ENCODE data around the gene LIPM. TPM values are rescaled to one million over a fixed set of nuclear protein-coding genes. Genes with fewer than 3 reads are reported as not detected.
"Not testable (repeated sequence)": the region's sequence is repeated elsewhere in the genome, so short reads cannot be mapped to it uniquely, and the experiment has no call there.

The LIPM gene
- polyA plus RNA-seq, 3 donors: 0.11 TPM; not detected in 2

DNA sequence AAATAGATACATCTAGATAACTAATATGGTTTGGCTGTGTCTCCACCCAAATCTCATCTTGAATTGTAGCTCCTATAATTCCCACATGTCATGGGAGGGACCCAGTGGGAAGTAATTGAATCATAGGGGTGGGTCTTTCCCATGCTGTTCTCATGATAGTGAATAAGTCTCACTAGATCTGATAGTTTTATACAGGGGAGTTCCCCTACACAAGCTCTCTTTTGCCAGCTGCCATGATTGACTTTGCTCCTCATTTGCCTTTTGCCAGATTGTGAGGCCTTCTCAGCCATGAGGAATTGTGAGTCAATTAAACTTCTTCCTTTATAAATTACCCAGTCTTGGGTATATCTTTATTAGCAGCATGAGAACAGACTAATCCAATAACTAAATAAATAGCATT is 35.1 kb downstream of the LIPM start:
- not testable (repeated sequence) for DNase-seq (ENCODE audit: low read depth in 3 of 3, low spot score in 2 of 3)

DNA sequence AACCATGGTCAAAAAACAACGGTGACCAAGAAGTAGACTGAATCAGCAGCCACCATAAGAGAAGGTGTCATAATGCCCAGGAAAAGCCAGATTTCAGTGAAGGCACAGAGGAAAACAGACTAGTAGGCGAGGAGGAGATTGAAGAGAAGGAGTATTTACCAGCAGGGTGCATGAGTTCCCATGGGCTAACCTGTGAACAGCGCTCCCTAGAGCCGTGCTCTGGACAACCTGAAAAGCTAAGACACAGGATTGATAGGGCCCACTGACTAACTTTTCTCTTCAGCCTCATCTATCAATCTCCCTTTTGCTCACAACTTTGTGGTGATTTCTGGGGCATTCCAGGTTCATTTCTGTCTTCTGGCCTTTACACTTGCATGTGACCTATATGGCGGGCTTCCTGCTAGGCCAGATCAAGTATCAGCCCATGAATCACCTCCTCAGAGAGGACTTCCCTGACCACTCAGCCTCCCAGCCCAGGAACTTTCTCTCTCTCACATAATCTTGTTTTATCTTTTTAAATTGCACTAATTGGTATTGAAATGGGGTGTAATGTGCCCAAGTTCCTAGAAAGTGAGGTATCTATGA is 36.3 kb downstream of the LIPM start:
- no peak for DNase-seq (ENCODE audit: low read depth in 3 of 3, low spot score in 2 of 3)

DNA sequence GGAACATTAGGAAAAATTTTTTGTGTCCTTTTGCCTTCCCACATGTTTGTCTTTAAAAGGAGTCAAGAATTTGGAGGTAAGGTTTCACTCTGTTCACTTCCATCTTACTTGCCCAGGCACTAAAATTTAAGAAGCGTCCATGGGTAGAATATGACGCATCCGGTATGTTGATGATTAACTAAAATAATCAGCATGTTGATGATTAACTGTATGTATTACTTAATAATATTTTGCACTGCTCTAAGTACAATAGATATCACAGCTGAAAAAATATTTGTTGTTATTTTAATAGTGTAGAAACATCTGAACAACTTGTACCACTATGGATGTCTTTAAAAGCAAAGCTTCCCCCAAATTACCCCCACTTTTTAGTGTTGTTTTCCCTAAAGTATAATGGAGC is 37.6 kb downstream of the LIPM start:
- DNase-seq (ENCODE audit: low read depth in 3 of 3, low spot score in 2 of 3): no peak

DNA sequence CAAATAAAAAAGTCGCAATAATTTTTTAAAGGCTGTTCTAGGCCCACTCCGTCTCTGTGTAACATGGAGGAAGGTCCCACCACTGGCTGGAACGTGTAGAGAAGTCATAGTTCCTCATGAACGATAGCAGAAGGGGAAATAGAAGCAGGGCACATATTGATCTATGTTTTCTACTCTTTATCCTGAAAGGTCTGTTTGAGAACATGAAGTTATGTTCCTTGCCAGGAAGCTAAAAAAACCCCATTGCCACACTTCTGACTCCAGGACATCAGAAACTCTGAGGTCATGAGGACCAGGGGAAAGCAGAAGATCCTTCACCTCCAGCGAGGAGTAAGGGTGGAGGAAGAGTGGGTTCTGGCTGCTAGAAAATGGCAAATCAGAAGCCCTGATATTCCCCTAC is 38.4 kb downstream of the LIPM start:
- DNase-seq (ENCODE audit: low read depth in 3 of 3, low spot score in 2 of 3): no peak

DNA sequence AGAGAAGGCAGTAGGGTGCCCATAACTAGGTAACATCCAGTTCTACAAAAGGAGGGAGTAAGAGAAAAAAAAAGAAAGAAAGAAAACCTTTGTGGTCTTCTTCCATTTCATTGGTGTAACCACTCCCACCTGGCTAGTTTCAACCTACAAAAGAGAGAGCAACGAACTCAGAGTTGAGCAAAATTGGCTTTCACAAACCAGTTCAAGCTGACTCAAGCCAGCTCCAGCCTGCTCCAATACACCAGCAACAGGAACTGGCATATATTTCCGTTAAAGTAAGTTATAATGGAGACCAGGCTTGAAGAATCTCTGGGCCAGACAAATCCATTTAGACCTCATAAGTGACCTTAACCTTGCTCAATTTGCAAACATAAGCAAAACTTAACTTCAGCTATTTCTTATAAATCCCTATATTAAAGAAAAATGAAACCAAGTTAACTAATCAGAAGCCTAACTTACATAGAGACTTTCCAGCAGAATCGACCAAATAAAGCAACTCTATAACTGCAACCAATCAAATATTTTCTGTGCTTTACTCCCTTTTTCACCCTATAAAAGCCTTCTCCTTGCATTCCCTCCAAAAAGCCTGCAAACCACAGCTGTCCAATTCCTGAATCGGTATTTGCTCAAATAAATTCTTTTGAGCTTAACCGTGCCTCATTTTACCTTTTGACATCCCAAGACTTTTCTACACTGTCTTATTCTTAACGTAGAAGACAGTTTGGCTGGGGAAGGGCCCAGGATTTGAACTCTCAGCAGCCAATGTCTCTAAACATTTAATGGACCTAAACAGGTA is 39.0 kb downstream of the LIPM start:
- no peak for DNase-seq (ENCODE audit: low read depth in 3 of 3, low spot score in 2 of 3)

DNA sequence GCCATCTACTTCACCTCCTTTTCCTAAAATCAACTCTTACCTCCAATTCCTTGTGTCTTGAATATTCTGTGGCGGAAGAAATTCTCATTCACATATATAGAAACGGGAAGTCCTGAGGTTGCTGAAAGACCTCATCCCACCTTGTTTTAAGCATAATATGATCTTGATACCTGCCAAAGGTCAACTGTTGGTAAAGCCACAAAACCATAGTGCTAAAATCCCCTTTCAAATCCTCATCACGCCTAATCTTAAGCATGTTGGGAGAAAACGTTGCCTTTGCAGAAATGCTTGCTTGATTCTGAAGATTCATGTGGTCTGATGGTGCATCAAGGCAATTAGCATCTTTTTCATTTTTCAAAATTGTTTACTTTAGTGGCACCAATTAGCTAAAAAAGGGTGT is 40.6 kb downstream of the LIPM start:
- no peak for DNase-seq (ENCODE audit: low read depth in 3 of 3, low spot score in 2 of 3)

DNA sequence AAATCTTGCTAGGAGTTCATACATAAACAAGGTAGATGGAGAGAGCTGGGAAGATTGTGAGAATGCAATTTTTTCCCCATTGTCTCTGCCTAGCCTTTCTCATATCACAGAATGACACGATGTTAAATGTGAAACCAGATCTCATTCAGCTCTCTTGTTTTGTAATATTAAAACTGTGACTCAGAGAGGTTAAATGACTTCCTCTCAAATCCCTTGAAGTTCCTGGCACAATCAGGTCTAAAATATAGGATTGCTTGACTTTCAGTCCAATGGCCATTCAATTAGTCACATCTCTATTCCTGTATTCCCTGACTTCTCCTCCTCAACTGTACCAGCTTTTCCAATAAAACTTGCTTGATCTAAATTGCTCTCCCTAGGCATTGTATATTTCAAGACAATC is 46.0 kb downstream of the LIPM start:
- DNase-seq (ENCODE audit: low read depth in 3 of 3, low spot score in 2 of 3): no peak

DNA sequence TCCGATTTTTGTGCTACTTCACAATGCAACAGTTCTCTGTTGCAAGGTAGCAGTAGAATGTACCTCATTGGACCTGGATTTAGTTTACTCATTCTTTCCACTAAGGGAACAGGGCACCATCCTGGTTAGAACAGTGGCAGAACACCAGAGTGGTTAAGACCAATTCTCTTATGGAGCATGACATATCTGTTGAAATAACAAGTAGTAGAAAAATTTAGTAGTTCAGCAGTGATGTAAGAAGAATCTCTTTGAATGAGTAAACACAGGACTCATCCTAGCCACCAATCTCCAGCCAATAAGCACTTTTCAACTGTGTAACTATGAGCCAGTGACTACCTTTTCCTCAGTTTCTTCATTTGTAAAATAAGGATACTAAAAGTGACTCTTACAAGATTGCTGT is 46.7 kb downstream of the LIPM start:
- no peak for DNase-seq (ENCODE audit: low read depth in 3 of 3, low spot score in 2 of 3)

DNA sequence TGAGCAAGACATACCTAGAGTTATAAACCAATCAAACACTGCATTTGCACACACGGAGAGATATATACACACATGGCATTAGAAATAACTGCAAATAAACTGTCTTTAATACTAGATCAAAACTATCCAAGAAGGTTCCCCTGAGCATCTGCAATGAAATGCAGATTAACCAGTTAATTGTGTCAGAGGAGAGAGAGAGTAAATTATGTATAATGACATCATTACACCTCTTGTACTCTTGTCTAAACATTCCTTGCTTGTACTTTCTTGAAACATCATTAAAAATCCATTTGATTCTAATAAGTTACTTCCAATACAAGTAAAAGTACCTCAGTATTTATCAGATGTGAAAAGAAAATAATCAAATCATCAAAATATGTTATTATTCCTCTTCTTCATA is 48.2 kb downstream of the LIPM start:
- DNase-seq (ENCODE audit: low read depth in 3 of 3, low spot score in 2 of 3): no peak

DNA sequence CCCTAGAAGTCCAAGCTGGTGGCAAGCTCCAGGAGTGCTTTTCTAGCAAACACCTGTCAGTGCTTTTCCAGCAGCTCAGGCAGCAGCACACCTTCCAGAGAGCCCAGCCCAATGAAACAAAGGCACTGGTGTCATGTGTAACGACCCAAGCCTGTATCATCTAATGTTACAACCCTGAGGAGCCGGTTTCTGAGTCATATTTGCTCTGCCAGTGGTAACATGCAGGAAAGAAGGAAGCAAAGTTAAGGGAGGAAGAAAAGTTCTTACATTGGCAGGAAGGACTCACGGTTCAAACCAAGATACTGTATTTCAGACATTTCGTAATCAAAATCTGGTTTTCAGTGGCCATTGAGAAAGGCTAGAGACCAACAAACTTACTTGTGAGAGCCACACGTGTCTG is 49.2 kb downstream of the LIPM start, which contains the start of gene ANKRD22:
ANKRD22 (minus strand) TSS at position 139 of the 400 bp plus-strand sequence. CDS start 237 bp downstream, outside the sequence.
- no peak for DNase-seq (ENCODE audit: low read depth in 3 of 3, low spot score in 2 of 3)

DNA sequence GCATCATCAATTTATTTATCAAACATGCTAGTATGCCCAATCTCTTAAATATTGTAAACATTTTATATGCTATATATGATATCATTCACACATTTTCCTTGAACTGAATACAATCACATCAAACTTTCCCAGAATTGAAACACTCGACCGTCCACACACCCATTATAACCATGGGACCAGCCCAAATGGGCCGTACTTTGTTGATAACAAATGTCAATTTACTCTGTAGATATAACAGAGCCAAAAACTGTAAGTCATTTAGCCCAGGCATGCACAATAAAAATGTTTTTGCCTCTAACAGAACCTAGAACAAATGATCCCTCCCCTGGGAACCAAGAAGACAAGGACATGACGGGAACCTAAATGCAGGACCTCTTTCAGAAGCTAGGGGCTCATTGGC is 49.8 kb downstream of the LIPM start:
- no peak for DNase-seq (ENCODE audit: low read depth in 3 of 3, low spot score in 2 of 3)

DNA sequence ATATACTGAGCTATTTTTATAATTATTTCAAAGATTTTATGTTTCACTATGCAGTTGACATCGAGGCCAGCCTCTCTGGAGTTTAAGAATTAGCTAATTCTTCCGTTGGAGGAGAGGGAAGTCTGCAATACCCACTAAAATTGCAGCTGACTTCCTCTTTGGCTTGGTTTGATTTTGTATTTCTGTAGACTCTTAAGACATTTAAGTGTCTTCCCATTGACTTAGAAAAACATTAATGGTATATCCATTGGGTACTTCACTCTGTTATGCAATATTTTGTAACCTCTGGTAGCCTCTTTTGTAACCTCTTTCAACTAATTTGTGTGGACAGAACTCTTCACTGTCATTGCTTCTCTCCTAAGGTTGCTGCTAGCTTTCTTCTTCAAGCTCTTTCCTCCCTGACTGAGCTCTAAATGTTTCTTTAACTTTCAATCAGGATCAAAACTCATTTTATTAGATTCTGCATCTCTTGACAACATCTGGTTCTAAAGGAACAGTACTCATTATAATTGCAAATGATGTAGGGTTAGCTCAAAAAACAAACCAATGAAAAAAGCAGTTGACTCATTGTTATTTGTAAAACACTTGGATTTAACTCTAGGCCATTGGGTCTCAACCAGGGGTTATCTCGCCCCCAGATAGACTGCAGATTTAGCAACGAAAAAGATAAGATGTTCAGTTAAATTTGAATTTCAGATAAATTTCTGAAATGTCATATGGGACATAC is 50.8 kb downstream of the LIPM start:
- no peak for DNase-seq (ENCODE audit: low read depth in 3 of 3, low spot score in 2 of 3)

DNA sequence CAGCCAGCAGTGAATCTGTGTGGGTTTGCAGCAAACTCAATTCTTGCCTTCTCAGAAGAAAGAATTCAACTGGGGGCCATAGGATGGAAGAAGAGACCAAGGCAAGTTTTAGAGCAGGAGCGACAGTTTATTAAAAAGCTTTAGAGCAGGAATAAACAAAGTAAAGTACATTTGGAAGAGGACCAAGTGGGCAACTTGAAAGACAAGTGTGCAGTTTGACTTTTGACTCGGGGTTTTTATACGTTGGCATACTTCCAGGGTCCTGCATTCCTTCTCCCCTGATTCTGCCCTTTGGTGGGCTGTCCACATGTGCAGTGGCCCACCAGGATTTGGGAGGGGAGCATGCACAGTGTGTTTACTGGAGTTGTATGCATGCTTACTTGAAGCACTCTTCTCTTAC is 52.2 kb downstream of the LIPM start:
- no peak for DNase-seq (ENCODE audit: low read depth in 3 of 3, low spot score in 2 of 3)

DNA sequence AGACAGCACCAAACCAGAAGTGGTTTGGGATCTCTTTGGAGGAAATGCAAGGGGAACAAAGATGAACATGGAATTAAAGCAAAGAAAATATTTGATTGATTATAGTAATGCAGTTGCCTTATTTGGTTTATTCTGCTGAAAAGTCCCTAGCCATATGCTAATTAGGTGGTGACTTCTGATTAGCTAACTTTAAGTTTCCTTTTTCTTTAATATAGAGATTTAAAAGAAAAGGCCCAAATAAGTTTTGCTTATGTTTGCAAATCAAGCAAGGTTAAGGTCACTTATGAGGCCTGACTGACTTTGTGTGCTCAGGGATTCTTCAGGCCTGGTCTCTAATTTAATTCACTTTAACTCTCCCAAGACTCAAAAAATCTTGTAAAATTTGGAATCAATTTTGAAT is 55.3 kb downstream of the LIPM start:
- no peak for DNase-seq (ENCODE audit: low read depth in 3 of 3, low spot score in 2 of 3)

DNA sequence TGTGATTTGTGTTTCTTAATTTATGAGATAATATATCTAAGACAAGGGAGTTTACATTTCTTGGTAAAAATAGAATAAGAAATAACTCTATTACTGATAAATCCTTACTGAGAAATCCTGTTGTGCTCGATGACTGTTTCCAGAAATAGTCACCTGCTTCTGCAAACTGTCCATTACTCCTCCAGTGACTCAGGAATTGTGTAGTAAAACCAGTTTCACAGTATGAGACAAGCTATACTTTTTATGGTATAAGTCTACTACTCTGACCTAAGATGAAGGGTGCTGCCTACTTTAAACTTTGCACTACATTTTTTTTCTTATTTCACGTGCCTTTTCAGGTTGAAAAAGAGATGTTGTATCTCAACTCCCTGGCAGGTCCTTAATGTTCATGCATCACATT is 56.0 kb downstream of the LIPM start:
- DNase-seq (ENCODE audit: low read depth in 3 of 3, low spot score in 2 of 3): no peak

DNA sequence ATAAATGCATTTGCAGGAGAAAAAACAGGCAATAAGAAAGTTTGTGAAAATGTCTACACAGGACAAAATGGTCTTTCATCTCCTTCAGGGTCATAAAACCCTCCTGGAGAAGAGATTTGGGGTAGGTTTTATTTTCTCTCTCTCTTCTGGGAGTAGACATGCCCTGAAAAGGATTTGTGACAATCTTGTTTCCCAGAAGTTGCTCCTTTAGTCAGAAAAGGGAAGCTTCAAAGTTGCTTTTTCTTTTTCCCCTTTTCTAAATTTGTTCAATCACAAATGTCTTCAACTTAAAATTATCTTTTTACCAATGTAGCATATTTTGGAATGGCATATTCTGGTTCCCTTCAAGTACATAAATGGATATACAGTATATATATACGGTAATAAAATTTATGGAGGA is 58.5 kb downstream of the LIPM start:
- DNase-seq (ENCODE audit: low read depth in 3 of 3, low spot score in 2 of 3): no peak

DNA sequence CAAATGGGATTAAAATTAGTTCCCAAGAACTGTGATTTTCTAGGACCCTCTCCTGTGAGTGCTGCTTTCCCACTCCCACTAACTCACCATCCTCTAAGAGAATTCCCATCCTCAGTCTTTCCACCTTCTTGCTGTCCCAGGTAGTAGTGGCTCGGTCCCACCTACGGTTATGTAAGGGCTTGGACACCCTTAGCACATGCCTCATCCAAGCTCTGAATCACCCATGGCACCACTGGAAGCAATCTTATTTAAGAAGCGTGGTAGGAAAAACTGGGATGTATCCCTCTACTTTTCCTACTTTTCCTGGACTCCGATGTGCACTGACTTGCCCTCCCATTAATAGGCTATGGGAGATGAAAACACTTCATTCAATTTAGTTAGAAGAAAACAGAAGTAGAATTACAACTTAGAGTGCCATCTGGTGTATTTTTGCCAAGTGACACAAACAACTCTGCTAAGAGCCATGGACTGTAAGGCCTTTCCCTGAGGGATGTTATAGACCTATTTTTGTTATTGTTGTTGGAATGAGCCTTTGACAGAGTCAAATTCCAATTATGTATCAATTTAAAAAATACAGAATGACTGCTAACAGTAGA is 62.8 kb downstream of the LIPM start:
- no peak for DNase-seq (ENCODE audit: low read depth in 3 of 3, low spot score in 2 of 3)

DNA sequence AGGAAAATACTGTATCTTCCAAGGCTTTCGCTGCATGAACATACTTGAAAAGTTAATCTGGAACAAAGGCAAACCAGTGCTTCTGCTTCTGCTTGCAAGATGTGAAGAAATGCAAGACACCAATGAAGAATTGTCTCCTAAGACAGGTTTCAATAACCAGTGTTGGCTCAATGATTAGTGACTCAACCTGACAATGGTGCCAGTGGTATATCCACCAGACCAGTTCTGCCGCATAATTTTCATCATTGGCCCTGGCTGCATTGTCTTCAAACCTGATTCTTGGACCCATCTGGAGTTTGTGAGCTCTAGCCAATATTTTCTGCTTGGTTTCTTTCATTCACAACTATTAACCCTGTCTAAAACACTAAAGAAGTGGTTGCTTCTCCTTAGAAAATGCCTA is 63.9 kb downstream of the LIPM start:
- no peak for DNase-seq (ENCODE audit: low read depth in 3 of 3, low spot score in 2 of 3)

DNA sequence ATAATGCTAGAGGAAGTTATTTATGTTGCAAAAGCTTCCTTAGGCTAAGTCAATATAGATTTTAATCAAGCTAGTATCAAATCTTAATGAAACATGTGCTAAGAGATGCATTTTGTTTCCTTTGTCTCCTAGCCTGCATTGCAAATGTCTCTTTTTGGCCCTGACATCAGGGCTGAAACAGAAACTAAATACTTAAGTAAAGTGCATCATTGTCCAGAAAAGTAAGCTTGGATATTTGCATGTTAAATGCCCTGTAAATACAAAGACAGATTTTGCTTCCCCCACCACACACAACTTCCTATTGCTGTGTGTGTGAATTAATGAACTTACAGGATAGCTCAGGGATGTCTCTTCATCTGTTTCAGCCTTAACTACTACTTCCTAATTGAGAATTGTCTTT is 67.6 kb downstream of the LIPM start:
- no peak for DNase-seq (ENCODE audit: low read depth in 3 of 3, low spot score in 2 of 3)
